GM13977 (cell line): ENCODE results near the gene FOXN3.

Experiments
- DNase-seq: peaks from one replicate; pipeline ENCODE4 v3.0.0; 2012; ENCODE audit warnings: low spot score
- CTCF ChIP-seq: IDR thresholded peaks from 2 replicates; pipeline ENCODE4 v1.5.1; 2012; ENCODE audit warnings: mild to moderate bottlenecking, control low read depth; ENCODE audit not compliant: insufficient read depth; ENCODE audit errors: extremely low read depth, missing control alignments
- in situ Hi-C: fragments of 300-500 bp; cut with MboI; formaldehyde crosslinking; loops from one replicate; pipeline ENCODE4 v1.12.0; 2022; ENCODE audit warnings: low sequenced_read_pairs, low pct_unique_long_range_greater_than_20kb, mixed read lengths, inconsistent platforms; ENCODE audit not compliant: unreplicated experiment

FOXN3 gene

GRCh38 chr14:89212386-89213235 is 204.4 kb downstream of the FOXN3 start:
- no peak for DNase-seq
- in situ Hi-C loops, result no loop called here
- TF ChIP-seq CTCF, result no peak

GRCh38 chr14:89209558-89209957 is 207.5 kb downstream of the FOXN3 start:
- DNase-seq, result no peak
- in situ Hi-C loops, result no loop called here
- no peak for TF ChIP-seq CTCF

- in situ Hi-C loops, result no loop called here
- no peak for TF ChIP-seq CTCF
These were observed 209.1 kb downstream of the FOXN3 start for GRCh38 chr14:89207925-89208328.

GRCh38 chr14:89206389-89207031 is 210.5 kb downstream of the FOXN3 start:
- no peak for TF ChIP-seq CTCF
- no peak for DNase-seq
- in situ Hi-C loops, result no loop called here

More at GRCh38 chr14:89207925-89208328, 209.1 kb downstream of the FOXN3 start:
- DNase-seq, result no peak

GRCh38 chr14:89205137-89205740 is 211.8 kb downstream of the FOXN3 start:
- in situ Hi-C loops, result no loop called here
- no peak for DNase-seq
- no peak for TF ChIP-seq CTCF

GRCh38 chr14:89202413-89203190 is 214.4 kb downstream of the FOXN3 start:
- no peak for TF ChIP-seq CTCF
- in situ Hi-C loops, result no loop called here
- no peak for DNase-seq
